Mucosa of descending colon (tissue), 3 donors: Measurements from ENCODE around the gene PPM1L. TPM values are rescaled to one million over a fixed set of nuclear protein-coding genes. Genes with fewer than 3 reads are reported as not detected.

Source experiments
- ATAC-seq: fragments of 200-7000 bp; cut with Tn5 transposase; one replicate; pipeline ENCODE4 v1.9.1; 2020; ENCODE audit warnings: mild to moderate bottlenecking, moderate library complexity
- DNase-seq, 3 donors: peaks; one replicate each; pipeline ENCODE4 v3.0.0-alpha.2; 2020
- H3K36me3 ChIP-seq: fragments of 200-600 bp; one replicate; pipeline ENCODE4 v1.8.0; 2021; ENCODE audit warnings: low read depth, mild to moderate bottlenecking
- H3K4me1 ChIP-seq: fragments of 200-600 bp; one replicate; pipeline ENCODE4 v1.8.0; 2021; ENCODE audit warnings: low read depth, mild to moderate bottlenecking
- H3K4me3 ChIP-seq: fragments of 200-600 bp; one replicate; pipeline ENCODE4 v1.8.0; 2021; ENCODE audit warnings: mild to moderate bottlenecking
- H3K9me3 ChIP-seq: fragments of 200-600 bp; one replicate; pipeline ENCODE4 v1.8.0; 2021; ENCODE audit warnings: mild to moderate bottlenecking
- intact Hi-C, 2 donors: fragments of 100-400 bp; cut with DNase I in 1 of 2; cut with micrococcal nuclease in 1 of 2; formaldehyde crosslinking; loops; one replicate each; pipeline versions ENCODE4 v1.11.0 to v1.11.1; 2022; cut with DNase I, micrococcal nuclease
- total RNA-seq, 3 donors: library from RNA; stranded (reverse); fragmentation: NEBNext Ultra II Directional in 2 of 3; extraction: Animal tissue kit (Norgen Biotek cat#: 25700) in 2 of 3; gene quantifications; one replicate each; pipeline versions ENCODE4 v1.2.1 to v1.2.4, GENCODE V29; 2021 to 2023
- TF ChIP-seq, protein P1 (sequence below): fragments of 200-600 bp; IDR thresholded peaks from one replicate; pipeline ENCODE4 v1.8.0; 2022; ENCODE audit warnings: antibody characterized with exemption, mild to moderate bottlenecking
- donor health status: DM: no; HTN: no; CAD: no; lungs with moderate emphysema.
- donor health status: DM: no; HTN: no; CAD: no.
- donor health status: DM: no; HTN: yes; CAD: no.

Gene PPM1L
- total RNA-seq, 3 donors from 2014 or later, result 16.2 to 47.9 (median 21.6) TPM

DNA sequence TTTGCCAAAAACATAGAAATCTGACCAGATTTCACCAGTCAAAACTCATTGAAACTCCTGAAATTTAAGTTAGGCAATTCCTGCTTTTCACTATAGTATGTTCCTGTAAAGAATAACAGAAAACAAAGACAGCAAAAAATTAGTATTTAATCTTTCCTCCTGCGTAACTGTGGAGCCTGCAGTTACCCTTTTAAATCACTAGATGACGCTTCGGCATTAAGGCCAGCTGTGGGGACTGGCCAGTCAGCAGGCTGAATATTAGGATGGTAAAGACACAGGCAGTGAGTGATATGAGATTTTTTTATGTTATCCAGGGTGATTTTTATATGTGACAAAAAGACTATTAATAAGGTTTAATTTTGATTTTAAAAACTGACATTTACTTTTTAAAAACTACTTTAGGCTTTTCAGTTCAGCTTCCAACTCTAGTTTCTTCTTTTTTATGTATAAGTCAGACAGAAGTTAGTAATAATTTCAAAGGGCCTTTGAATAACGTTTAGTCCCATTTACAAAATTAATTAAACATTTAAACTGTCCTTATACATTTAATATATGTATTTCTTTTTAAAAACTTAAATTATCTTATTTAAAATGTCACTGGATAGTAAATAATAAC lies 165.1 kb downstream of the PPM1L start:
- H3K4me3 ChIP-seq, result no peak overlapping the region
- intact Hi-C loops, result no loop called here

DNA sequence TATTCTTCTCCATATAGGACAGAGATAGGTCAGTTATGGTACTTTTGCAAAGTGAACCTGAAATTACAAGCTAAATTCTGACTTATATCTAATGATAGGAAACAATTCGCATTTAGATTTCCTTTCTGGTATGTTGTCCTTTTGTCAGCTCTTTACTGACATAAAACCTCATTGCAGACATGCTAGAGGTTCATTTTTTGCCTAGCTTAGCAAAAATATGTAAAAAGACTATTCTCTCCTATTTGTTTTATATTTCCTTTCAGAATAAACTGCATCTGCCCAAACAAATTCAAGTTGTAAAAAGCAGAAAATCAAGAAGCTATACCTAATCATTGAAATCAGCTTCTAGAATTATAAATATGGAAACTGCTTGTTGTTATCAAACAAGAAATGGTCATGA lies 168.7 kb downstream of the PPM1L start:
- no peak for ATAC-seq
- TF ChIP-seq, protein P1, sequence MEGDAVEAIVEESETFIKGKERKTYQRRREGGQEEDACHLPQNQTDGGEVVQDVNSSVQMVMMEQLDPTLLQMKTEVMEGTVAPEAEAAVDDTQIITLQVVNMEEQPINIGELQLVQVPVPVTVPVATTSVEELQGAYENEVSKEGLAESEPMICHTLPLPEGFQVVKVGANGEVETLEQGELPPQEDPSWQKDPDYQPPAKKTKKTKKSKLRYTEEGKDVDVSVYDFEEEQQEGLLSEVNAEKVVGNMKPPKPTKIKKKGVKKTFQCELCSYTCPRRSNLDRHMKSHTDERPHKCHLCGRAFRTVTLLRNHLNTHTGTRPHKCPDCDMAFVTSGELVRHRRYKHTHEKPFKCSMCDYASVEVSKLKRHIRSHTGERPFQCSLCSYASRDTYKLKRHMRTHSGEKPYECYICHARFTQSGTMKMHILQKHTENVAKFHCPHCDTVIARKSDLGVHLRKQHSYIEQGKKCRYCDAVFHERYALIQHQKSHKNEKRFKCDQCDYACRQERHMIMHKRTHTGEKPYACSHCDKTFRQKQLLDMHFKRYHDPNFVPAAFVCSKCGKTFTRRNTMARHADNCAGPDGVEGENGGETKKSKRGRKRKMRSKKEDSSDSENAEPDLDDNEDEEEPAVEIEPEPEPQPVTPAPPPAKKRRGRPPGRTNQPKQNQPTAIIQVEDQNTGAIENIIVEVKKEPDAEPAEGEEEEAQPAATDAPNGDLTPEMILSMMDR, result no peak
- intact Hi-C loops, result no loop called here

More for the DNA sequence above, 165.1 kb downstream of the PPM1L start:
- peak; percentile 60 for ATAC-seq
- DNase-seq, result peak in 1 of 3 donors; percentile 32
- Histone ChIP-seq H3K4me1 (no peaks in the 10 kb centered on the region), H3K36me3 (no peaks in the 10 kb centered on the region), H3K9me3 (no peaks in the 10 kb centered on the region)
- TF ChIP-seq, protein P1, result peak; percentile 45

DNA sequence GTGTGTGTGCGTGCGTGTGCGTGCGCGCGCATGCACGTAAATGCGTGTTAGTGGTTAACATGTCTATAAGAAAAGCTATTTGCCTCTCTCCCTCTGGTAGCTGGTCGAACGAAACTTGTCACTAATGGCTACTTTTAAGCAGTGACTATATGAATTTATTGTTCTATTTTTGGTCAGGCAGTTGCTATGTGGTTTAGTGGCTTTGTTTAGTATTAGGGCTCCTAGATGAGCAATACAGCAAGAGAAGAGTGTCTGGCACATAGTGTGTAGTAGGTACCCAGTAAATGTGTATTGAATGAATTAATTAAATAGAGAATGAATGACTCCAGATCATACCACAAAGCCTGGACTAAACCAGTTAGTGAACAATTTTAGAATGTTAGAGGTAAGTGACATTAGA lies 171.6 kb downstream of the PPM1L start:
- no peaks in the 10 kb centered on the region for H3K36me3 ChIP-seq
- no peaks in the 10 kb centered on the region for H3K9me3 ChIP-seq
- no peaks in the 10 kb centered on the region for H3K4me1 ChIP-seq
- intact Hi-C loops, result no loop called here
- TF ChIP-seq, protein P1, result no peak
- ATAC-seq (no peak), DNase-seq (no peak)
- no peak overlapping the region for H3K4me3 ChIP-seq

More for the DNA sequence above, 168.7 kb downstream of the PPM1L start:
- Histone ChIP-seq H3K4me3 (no peak overlapping the region), H3K36me3 (no peaks in the 10 kb centered on the region), H3K4me1 (no peaks in the 10 kb centered on the region), H3K9me3 (no peaks in the 10 kb centered on the region)
- DNase-seq, result no peak

DNA sequence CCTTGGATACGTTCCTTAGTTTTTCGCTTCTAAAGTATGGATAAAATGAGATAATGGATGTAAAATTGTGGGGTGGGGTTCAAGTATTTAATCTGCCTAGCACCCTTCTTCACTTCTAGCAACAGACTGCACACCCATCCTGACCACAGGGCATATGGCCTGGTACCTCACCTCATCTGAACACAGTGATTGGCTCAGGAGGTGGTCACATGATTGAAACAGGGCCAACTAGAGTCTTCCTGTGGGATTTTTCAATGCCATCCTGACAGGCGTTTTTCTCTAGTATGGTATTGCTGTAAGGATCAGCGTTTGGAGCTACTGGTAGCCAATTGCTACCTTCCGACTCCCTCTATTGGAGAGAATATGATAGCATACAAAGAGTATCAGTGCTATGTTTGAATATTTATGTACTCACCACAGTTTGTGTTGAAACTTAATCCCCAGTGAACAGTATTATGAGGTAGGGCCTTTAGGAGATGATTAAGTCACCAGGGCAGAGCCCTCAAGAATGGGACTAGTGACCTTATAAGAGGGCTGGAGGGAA lies 172.2 kb downstream of the PPM1L start:
- DNase-seq (no peak), ATAC-seq (peak; percentile 41)
- Histone ChIP-seq H3K9me3 (no peaks in the 10 kb centered on the region), H3K36me3 (no peaks in the 10 kb centered on the region), H3K4me1 (no peaks in the 10 kb centered on the region), H3K4me3 (no peak overlapping the region)
- TF ChIP-seq, protein P1, result no peak
- intact Hi-C loops, result no loop called here

DNA sequence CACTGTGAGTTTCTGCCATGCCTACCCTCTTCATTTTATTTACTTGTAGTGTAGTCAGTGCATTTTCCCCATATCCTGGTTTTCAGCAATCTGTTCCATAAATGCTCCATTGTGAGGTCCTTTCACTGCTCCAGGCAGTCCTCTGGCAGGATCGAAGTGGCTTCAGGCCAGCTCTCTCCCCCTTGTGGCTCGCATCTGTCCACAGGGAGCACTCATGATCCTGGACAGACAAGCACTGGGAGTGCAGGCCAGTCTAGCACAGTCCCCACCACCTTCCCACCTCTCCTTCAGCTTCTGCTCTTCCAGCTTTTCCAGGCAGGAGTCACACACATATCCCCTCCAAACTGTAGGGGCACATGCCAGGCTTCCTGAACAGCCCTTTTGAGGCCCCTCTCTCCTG lies 173.6 kb downstream of the PPM1L start:
- TF ChIP-seq, protein P1, result no peak
- H3K36me3 ChIP-seq, result no peaks in the 10 kb centered on the region
- ATAC-seq (peak; percentile 52), DNase-seq (peak in 2 of 3 donors; percentile 30 to 31)
- no peaks in the 10 kb centered on the region for H3K4me1 ChIP-seq
- H3K4me3 ChIP-seq, result no peak overlapping the region
- intact Hi-C loops, result no loop called here
- H3K9me3 ChIP-seq, result no peaks in the 10 kb centered on the region
